Measurements from ENCODE around the gene PSTPIP2. TPM values are rescaled to one million over a fixed set of nuclear protein-coding genes. Genes with fewer than 3 reads are reported as not detected.

Gene PSTPIP2
- polyA plus RNA-seq, 2 of the 4 experiments (the other 2 are of a cell fraction), result 0.10 to 0.19 TPM

- CTCF ChIA-PET, result interaction anchor here (0.5 kb wide), 1 partner anchor 97 kb away, joined by 3 read pairs; no protein-coding TSS in a partner anchor
- Histone ChIP-seq H3K9me3 (no peaks in the 10 kb centered on the region), H3K4me2 (no peak overlapping the region), H3K27ac (no peak overlapping the region), H3K4me3 (no peak overlapping the region), H3K4me1 (no peaks in the 10 kb centered on the region)
- 50% methylated on average over 2 of the region's 2 CpGs for WGBS (ENCODE audit: missing lambda C conversion rate)
- no peak for DNase-seq (ENCODE audit: low read depth in 1 of 2, low spot score in 1 of 2)
- POLR2A ChIA-PET, result no interaction called here
- FAIRE-seq, result no peak
- ATAC-seq, result no peak
- no peak for TF ChIP-seq NFE2L2 (conservative IDR thresholded peaks at IDR 0.05; ENCODE audit: low read length)
- no peak for TF ChIP-seq HEYL (CRISPR knock-in tag; IDR thresholded peaks at IDR 0.05)
- TF ChIP-seq TFCP2L1 (CRISPR knock-in tag; IDR thresholded peaks at IDR 0.05), result no peak
- TF ChIP-seq, protein P1, sequence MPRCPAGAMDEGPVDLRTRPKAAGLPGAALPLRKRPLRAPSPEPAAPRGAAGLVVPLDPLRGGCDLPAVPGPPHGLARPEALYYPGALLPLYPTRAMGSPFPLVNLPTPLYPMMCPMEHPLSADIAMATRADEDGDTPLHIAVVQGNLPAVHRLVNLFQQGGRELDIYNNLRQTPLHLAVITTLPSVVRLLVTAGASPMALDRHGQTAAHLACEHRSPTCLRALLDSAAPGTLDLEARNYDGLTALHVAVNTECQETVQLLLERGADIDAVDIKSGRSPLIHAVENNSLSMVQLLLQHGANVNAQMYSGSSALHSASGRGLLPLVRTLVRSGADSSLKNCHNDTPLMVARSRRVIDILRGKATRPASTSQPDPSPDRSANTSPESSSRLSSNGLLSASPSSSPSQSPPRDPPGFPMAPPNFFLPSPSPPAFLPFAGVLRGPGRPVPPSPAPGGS (IDR thresholded peaks at IDR 0.05), result no peak
- TF ChIP-seq ZSCAN20 (CRISPR knock-in tag; IDR thresholded peaks at IDR 0.05), result no peak
- no peak for TF ChIP-seq JUN (IDR thresholded peaks at IDR 0.05)
- TF ChIP-seq, protein P2, sequence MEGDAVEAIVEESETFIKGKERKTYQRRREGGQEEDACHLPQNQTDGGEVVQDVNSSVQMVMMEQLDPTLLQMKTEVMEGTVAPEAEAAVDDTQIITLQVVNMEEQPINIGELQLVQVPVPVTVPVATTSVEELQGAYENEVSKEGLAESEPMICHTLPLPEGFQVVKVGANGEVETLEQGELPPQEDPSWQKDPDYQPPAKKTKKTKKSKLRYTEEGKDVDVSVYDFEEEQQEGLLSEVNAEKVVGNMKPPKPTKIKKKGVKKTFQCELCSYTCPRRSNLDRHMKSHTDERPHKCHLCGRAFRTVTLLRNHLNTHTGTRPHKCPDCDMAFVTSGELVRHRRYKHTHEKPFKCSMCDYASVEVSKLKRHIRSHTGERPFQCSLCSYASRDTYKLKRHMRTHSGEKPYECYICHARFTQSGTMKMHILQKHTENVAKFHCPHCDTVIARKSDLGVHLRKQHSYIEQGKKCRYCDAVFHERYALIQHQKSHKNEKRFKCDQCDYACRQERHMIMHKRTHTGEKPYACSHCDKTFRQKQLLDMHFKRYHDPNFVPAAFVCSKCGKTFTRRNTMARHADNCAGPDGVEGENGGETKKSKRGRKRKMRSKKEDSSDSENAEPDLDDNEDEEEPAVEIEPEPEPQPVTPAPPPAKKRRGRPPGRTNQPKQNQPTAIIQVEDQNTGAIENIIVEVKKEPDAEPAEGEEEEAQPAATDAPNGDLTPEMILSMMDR (IDR thresholded peaks at IDR 0.05), result no peak
- TF ChIP-seq EHF (CRISPR knock-in tag; IDR thresholded peaks at IDR 0.05), result no peak
- TF ChIP-seq HOXB13 (CRISPR knock-in tag; IDR thresholded peaks at IDR 0.05; ENCODE audit: low read depth), result no peak
- no peak for TF ChIP-seq GATA3 (IDR thresholded peaks at IDR 0.05; ENCODE audit: borderline replicate concordance)
- no peak for TF ChIP-seq RFX5 (IDR thresholded peaks at IDR 0.05)
- TF ChIP-seq EHMT2 (IDR thresholded peaks at IDR 0.05; ENCODE audit: low read depth), result no peak
- TF ChIP-seq RARB (CRISPR knock-in tag; IDR thresholded peaks at IDR 0.05), result no peak
- TF ChIP-seq JUNB (IDR thresholded peaks at IDR 0.05), result no peak
- no peak for TF ChIP-seq ZC3H11A (IDR thresholded peaks at IDR 0.05)
- TF ChIP-seq MAZ (IDR thresholded peaks at IDR 0.05; ENCODE audit: borderline replicate concordance, low read depth, low read length), result no peak
- no peak for TF ChIP-seq RNF2 (IDR thresholded peaks at IDR 0.05; ENCODE audit: borderline replicate concordance, low read depth)
- TF ChIP-seq POLR2AphosphoS2 (conservative IDR thresholded peaks at IDR 0.05; ENCODE audit: low read length), result no peak
- no peak for TF ChIP-seq KDM5A (IDR thresholded peaks at IDR 0.05)
Observed at GRCh38 chr18:45980229-45980628, 91.8 kb downstream of the PSTPIP2 start.

GRCh38 chr18:45978084-45978483 lies 94.0 kb downstream of the PSTPIP2 start:
- CTCF ChIA-PET, result interaction anchor here (3.0 kb wide), 1 partner anchor 313 kb away, joined by 13 read pairs; no protein-coding TSS in a partner anchor
- Histone ChIP-seq H3K9me3 (no peaks in the 10 kb centered on the region), H3K27ac (no peak overlapping the region), H3K4me3 (no peak overlapping the region), H3K4me1 (no peaks in the 10 kb centered on the region), H3K4me2 (no peak overlapping the region)
- DNase-seq (ENCODE audit: low read depth in 1 of 2, low spot score in 1 of 2) (no peak), FAIRE-seq (no peak), ATAC-seq (no peak)
- WGBS (ENCODE audit: missing lambda C conversion rate), result 22% methylated on average over 1 of the region's 1 CpG
- no peak for TF ChIP-seq CBX2 (IDR thresholded peaks at IDR 0.05; ENCODE audit: borderline replicate concordance, low read depth)
- no peak for TF ChIP-seq RCOR1 (IDR thresholded peaks at IDR 0.05; ENCODE audit: low read depth, low read length)
- no peak for TF ChIP-seq ATOH8 (CRISPR knock-in tag; IDR thresholded peaks at IDR 0.05; ENCODE audit: low read depth)
- no peak for TF ChIP-seq MAFK (IDR thresholded peaks at IDR 0.05; ENCODE audit: partially characterized antibody)
- POLR2A ChIA-PET, result no interaction called here
